Stimulated activated CD8-positive, alpha-beta memory T cell treated with anti-CD3 and anti-CD28 coated beads, Interleukin-7, amount 100 ng/mL, for 1 hour (primary cell): Measurements from ENCODE around the gene ZNRF4.
"Not testable (repeated sequence)": the region's sequence is repeated elsewhere in the genome, so short reads cannot be mapped to it uniquely, and the experiment has no call there.

Source experiments
- DNase-seq, 2 donors: peaks; one replicate each; pipeline ENCODE4 v3.0.0-alpha.2; 2020; ENCODE audit warnings: low read depth in 2 of 2

The ZNRF4 gene

GRCh38 chr19:5455367-5456129 is at the start of gene ZNRF4:
TSS of gene ZNRF4 (plus strand) at chr19:5455417. CDS start at chr19:5455492, 75 bp downstream.
- no peak for DNase-seq

GRCh38 chr19:5406198-5406597 is 49.0 kb upstream of the ZNRF4 start:
- DNase-seq: not testable (repeated sequence)

- DNase-seq: no peak
Observed at GRCh38 chr19:5406816-5407215, 48.4 kb upstream of the ZNRF4 start.

- no peak for DNase-seq
Observed at GRCh38 chr19:5407356-5407755, 47.9 kb upstream of the ZNRF4 start.

GRCh38 chr19:5417495-5418436 is 37.5 kb upstream of the ZNRF4 start:
- DNase-seq: no peak

GRCh38 chr19:5418677-5419076 is 36.5 kb upstream of the ZNRF4 start:
- no peak for DNase-seq

GRCh38 chr19:5420953-5421352 is 34.3 kb upstream of the ZNRF4 start:
- DNase-seq: no peak

- no peak for DNase-seq
Observed at GRCh38 chr19:5423567-5424125, 31.6 kb upstream of the ZNRF4 start.

- DNase-seq: no peak
Observed at GRCh38 chr19:5424192-5424973, 30.8 kb upstream of the ZNRF4 start.

GRCh38 chr19:5425260-5425659 is 30.0 kb upstream of the ZNRF4 start:
- DNase-seq: no peak

GRCh38 chr19:5430237-5430636 is 25.0 kb upstream of the ZNRF4 start:
- no peak for DNase-seq

- no peak for DNase-seq
Observed at GRCh38 chr19:5432687-5433086, 22.5 kb upstream of the ZNRF4 start.

GRCh38 chr19:5434351-5434917 is 20.8 kb upstream of the ZNRF4 start:
- DNase-seq: no peak

- DNase-seq: no peak
Observed at GRCh38 chr19:5434970-5435641, 20.1 kb upstream of the ZNRF4 start.

GRCh38 chr19:5435642-5436017 is 19.6 kb upstream of the ZNRF4 start:
- no peak for DNase-seq

- DNase-seq: no peak
Observed at GRCh38 chr19:5436106-5436947, 18.9 kb upstream of the ZNRF4 start.

- no peak for DNase-seq
Observed at GRCh38 chr19:5436948-5437306, 18.3 kb upstream of the ZNRF4 start.

- not testable (repeated sequence) for DNase-seq
Observed at GRCh38 chr19:5438756-5439155, 16.5 kb upstream of the ZNRF4 start.

GRCh38 chr19:5439452-5439851 is 15.8 kb upstream of the ZNRF4 start:
- DNase-seq: no peak

GRCh38 chr19:5440299-5440698 is 14.9 kb upstream of the ZNRF4 start:
- DNase-seq: no peak
